HG03354 (cell line): ENCODE results near the gene SDHAF2.
"Not testable (repeated sequence)": the region's sequence is repeated elsewhere in the genome, so short reads cannot be mapped to it uniquely, and the experiment has no call there.

Source experiments
- ATAC-seq: cut with Tn5 transposase; IDR thresholded peaks from one replicate; pipeline ENCODE4 v1.9.1; 2021; ENCODE audit warnings: mild to moderate bottlenecking; ENCODE audit not compliant: unreplicated experiment, poor library complexity, severe bottlenecking

Gene SDHAF2

DNA sequence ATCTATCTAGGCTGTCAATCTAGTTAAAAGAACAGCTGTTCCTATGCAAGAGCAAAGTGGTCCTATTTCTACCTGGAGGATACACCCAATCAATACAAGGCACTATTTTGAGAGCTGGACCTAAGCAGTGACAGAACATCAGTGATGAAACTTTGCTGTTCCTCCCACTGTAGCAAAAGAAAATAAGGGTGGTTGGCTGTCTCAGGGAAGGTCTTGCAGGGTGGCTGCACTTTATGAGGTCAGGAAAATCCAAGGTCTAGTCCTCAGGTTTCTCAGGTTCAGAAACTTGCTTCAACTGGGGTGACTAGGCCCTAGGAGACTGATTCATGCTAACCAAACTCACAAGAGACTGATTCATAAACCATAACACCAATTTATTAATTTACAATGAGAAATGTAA, 11.8 kb upstream of the SDHAF2 start:
- ATAC-seq: no peak

GRCh38 chr11:61422226-61422625, 7.7 kb upstream of the SDHAF2 start:
- ATAC-seq: no peak

GRCh38 chr11:61425367-61426131, 4.4 kb upstream of the SDHAF2 start:
- ATAC-seq: no peak

DNA sequence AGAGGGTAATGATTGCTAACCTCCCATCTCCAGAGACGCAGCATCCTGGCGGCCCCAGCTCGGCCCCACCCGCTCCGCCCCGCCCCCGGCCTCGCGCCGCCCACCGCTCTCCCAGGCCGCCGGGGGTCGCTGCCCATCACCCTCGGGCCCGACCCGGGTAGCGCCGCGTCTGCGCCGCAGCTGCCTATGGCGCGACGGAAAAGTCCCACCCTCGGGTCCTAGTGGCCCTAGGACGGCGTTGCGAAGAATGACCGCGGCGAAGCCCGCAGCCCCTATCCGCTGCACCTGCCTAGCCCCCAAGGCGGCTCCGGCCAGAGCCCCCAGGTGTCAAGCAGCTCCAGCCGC, 606 bp upstream of the SDHAF2 start:
- peak; percentile 70 for ATAC-seq

DNA sequence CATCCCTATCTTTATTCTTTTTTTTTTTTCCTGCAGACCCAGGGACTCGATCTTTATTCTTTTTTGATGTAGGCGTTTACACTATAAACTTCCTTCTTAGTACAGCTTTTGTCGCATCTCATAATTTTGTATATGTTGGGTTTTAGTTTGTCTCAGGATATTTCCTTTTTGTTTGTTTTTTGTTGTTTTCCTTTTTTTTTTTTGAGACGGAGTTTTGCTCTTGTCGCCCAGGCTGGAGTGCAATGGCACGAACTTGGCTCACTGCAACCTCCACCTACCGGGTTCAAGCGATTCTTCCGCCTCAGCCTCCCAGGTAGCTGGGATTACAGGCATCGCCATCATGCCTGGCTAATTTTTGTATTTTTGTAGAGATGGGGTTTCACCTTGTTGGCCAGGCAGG, 915 bp downstream of the SDHAF2 start:
- not testable (repeated sequence) for ATAC-seq

DNA sequence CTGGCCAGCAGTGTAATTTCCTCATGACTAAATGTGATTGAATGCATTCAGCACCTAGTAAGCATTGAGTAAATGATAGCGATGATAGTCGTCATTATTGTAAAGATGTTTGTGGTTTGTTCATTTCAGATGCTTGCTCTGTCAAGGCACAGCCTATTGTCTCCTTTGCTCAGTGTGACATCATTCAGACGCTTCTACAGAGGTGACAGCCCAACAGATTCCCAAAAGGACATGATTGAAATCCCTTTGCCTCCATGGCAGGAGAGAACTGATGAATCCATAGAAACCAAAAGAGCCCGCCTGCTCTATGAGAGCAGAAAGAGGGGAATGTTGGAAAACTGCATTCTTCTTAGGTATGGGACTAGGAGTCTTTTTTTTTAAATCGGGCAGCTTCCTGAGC, 7.6 kb downstream of the SDHAF2 start:
- no peak for ATAC-seq

- ATAC-seq: no peak
These were observed 9.7 kb downstream of the SDHAF2 start for GRCh38 chr11:61439615-61440014.

GRCh38 chr11:61442616-61443015, 12.7 kb downstream of the SDHAF2 start:
- no peak for ATAC-seq

DNA sequence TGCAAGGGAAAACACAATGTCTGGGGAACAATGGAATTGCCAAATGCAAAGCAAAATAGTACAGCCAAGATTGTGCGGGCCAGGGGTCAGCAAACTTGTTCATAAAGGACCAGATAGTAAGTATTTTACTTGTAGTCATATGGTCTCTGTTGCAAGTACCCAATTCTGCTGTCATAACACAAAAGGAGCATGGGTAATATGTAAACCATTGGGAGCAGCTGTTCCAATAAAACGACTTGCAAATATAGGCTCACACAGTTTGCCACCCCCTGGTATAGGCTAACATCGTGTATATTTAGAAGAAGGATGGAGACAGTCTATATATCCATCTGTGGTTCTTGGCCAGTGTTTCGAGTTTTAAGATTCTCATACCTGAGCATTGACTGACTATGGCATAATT, 15.6 kb downstream of the SDHAF2 start:
- ATAC-seq: no peak

DNA sequence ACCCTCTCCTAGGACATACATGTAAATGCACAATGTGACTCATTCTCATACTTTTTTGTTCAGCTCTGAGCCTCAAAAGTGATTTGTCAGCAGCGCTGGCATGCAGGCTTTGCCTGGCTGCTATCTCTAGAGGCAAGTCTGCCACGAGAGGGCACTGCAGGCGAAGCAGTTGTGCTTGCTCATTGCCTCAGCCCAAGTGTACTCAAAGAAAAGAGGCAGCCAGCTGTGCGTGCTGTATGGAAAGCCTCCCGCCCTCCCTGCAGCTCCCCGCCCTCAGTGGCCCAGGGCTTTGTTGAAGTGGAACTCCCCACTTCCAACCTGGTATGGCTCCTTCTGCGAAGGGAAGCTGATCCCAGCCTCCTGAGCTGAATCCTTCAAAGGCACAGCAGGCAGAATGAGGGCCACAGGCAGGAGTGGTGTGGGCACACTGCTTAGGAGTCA, 16.3 kb downstream of the SDHAF2 start:
- ATAC-seq: peak; percentile 78

- ATAC-seq: no peak
These were observed 18.0 kb downstream of the SDHAF2 start for GRCh38 chr11:61447601-61448551.

GRCh38 chr11:61448552-61448927, 18.6 kb downstream of the SDHAF2 start:
- ATAC-seq: no peak

DNA sequence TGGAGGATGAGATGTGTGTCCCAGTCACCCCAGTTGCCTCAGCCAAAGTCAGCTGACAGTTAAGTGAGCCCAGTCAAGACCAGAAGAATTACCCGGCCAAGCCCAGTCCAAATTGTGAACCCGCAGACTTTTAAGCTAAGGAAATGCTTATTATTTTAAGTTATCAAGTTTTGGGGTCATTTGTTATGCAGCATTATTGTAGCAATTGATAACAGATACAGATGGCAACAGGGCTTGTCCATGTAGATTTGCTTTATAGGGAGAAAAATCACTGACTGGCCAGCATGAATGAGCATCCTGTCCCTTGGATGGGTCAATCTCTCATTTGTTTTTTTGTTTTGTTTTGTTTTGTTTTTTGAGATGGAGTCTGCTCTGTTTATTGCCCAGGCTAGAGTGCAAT, 22.9 kb downstream of the SDHAF2 start:
- ATAC-seq: no peak

DNA sequence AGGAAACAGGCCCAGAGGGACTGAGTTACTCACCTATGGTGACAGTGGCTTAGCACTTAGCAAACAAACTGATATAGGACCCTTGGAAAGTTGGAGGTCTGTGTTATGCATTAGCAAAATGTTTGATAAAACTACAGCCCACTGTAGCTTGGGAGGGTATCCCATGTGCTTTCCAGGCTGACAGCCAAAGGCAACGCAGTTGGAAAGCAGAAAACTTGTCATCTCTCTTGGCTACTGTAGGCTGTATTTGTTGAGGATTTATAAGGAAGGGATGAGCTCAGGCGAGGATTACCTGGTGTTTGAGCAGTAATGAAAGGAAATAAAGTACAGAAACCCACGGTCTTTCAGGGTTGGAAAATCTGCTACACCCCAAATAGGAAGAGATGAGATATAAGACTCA, 23.8 kb downstream of the SDHAF2 start:
- ATAC-seq: no peak

- ATAC-seq: no peak
These were observed 24.6 kb downstream of the SDHAF2 start for GRCh38 chr11:61454520-61454919.

DNA sequence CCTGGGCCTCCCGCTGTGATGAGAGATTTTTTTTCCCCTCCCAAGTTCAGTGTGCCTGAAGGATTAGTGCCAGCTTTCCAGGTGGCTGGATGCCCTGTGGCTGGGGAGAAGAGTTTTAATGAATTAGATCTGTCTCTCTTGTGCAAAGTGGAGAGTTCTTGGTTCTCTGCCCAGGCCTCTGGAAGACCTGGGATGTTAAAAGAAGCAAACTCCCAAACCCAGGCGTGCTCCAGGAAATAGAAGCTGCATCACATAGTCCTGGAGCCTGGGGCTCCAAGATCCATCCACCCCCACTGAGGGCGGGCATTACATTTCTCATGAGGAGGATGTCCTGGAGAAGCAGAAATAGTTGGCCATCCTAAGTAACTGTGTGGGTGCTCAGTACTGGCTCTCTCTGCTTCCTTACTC, 30.6 kb downstream of the SDHAF2 start:
- no peak for ATAC-seq

DNA sequence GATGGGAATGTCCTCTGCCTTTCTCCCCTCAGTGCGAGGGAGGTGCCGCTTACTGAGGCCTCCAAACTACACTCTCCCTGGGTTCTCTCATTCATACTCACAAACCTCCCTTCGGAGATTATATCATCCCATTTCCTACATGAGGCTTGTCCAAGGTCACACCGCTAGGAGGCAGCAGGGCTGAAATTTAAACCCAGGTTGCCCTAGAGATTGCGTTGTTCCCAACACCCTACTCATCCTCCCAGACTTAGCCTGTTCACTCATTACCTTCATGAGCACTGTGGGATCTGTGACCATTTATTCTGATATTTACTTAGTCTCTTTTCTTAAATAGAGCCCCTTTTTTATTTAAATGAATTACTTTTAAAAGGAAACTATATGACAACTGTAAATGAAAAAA, 31.1 kb downstream of the SDHAF2 start:
- ATAC-seq: no peak

- not testable (repeated sequence) for ATAC-seq
These were observed 37.7 kb downstream of the SDHAF2 start for GRCh38 chr11:61467602-61468001.

DNA sequence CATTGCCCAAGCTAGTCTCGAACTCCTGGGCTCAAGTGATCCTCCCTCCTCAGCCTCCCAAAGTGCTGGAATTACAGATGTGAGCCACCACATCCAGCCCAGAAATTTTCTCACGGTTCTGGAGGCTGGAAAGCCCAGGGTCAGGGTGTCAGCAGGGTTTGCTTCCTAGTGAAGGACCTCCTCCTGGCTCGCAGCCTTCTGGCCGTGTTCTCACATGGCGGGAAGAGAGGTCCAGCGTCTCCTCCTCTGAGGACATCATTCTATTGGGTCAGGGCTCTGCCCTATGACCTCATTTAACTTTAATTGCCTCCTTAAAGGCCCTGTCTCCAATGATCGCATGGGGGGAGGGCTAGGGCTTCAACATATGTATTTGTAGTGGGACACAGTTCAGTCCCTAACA, 38.1 kb downstream of the SDHAF2 start:
- no peak for ATAC-seq

DNA sequence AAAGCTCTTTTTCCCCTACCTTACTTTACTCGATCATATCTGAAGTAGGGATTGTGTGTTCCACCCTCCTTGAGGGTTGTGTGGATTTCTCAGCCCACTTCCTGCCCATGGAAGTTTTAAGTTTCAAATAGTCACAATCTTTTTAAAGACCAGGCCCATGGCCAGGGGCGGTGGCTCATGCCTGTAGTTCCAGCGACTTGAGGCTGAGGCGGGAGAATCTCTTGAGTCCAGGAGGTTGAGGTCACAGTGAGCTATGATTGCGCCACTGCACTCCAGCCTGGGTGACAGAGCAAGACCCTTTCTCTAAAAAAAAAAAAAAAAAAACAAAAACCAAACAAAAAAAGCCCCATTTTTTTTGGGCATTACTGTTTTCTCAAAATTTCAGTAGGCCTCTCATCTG, 42.4 kb downstream of the SDHAF2 start:
- no peak for ATAC-seq

DNA sequence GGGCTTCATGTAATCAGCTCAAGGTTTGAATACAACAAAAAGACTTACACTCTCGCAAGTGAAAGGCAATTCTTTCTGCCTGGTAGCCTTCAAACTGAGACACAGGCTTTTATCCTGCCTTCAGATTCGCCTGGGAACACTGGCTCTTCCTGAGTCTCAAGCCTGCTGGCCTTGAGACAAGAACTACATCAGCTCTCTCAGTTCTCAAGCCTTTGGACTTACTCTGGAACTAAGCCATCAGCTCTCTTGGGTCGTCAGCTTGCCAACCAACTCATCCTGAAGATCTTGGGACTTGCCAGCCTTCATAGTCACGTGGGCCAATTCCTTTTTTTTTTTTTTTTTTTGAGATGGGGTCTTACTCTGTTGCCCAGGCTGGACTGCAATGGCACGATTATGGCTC, 42.9 kb downstream of the SDHAF2 start:
- no peak for ATAC-seq
